ENCODE measurements around the gene DNAI1.

GRCh38 chr9:34440017-34440416 lies 18.6 kb upstream of the DNAI1 start:
- TF ChIP-seq, protein P1, sequence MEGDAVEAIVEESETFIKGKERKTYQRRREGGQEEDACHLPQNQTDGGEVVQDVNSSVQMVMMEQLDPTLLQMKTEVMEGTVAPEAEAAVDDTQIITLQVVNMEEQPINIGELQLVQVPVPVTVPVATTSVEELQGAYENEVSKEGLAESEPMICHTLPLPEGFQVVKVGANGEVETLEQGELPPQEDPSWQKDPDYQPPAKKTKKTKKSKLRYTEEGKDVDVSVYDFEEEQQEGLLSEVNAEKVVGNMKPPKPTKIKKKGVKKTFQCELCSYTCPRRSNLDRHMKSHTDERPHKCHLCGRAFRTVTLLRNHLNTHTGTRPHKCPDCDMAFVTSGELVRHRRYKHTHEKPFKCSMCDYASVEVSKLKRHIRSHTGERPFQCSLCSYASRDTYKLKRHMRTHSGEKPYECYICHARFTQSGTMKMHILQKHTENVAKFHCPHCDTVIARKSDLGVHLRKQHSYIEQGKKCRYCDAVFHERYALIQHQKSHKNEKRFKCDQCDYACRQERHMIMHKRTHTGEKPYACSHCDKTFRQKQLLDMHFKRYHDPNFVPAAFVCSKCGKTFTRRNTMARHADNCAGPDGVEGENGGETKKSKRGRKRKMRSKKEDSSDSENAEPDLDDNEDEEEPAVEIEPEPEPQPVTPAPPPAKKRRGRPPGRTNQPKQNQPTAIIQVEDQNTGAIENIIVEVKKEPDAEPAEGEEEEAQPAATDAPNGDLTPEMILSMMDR (IDR thresholded peaks at IDR 0.05 in 8 of 11, conservative IDR thresholded peaks at IDR 0.05 in 3 of 11) = no peak
- TF ChIP-seq POLR2A (IDR thresholded peaks at IDR 0.05) = no peak
- TF ChIP-seq POLR2AphosphoS5 (IDR thresholded peaks at IDR 0.05) = no peak
